Neural cell (in vitro differentiated cells): Measurements from ENCODE around the gene TSPAN15. TPM values are rescaled to one million over a fixed set of nuclear protein-coding genes. Genes with fewer than 3 reads are reported as not detected.

Experiments
- H2AFZ ChIP-seq: fragments of 200-600, 300-800 bp; sonication (generic), shearing (Covaris generic); 2 replicates; pipeline ENCODE4 v1.6.0; 2014; ENCODE audit warnings: low read depth, mild to moderate bottlenecking, antibody characterized with exemption, low read length, moderate library complexity
- H3F3A ChIP-seq: fragments of 200-600 bp; shearing (Covaris generic); 2 replicates; pipeline ENCODE4 v1.6.1; 2016; ENCODE audit warnings: mild to moderate bottlenecking, moderate library complexity, mixed read lengths, antibody characterized with exemption, low read length; ENCODE audit not compliant: insufficient read depth, poor library complexity, severe bottlenecking
- H3K27ac ChIP-seq: fragments of 200-600, 300-800 bp; sonication (generic), shearing (Covaris generic); 2 replicates; pipeline ENCODE4 v1.5.1; 2014; ENCODE audit warnings: mild to moderate bottlenecking, low read length, moderate library complexity
- H3K27me3 ChIP-seq: fragments of 300-800, 200-600 bp; sonication (generic), shearing (Covaris generic); 2 replicates; pipeline ENCODE4 v1.6.0; 2014; ENCODE audit warnings: mild to moderate bottlenecking, low read depth, low read length, moderate library complexity; ENCODE audit not compliant: insufficient read depth
- H3K36me3 ChIP-seq: fragments of 300-800, 200-600 bp; sonication (generic), shearing (Covaris generic); 2 replicates; pipeline ENCODE4 v1.5.1; 2014; ENCODE audit warnings: mild to moderate bottlenecking, antibody characterized with exemption, low read length, moderate library complexity; ENCODE audit not compliant: insufficient read depth
- H3K4me2 ChIP-seq: fragments of 300-800, 200-600 bp; sonication (generic), shearing (Covaris generic); 2 replicates; pipeline ENCODE4 v1.6.0; 2014; ENCODE audit warnings: mild to moderate bottlenecking, low read length
- H3K4me3 ChIP-seq: fragments of 300-800, 200-600 bp; sonication (generic), shearing (Covaris generic); 2 replicates; pipeline ENCODE4 v1.5.1; 2014; ENCODE audit warnings: mild to moderate bottlenecking, low read length, moderate library complexity
- H3K79me2 ChIP-seq: fragments of 200-600 bp; shearing (Covaris generic); replicated peaks from 2 replicates; pipeline ENCODE4 v1.6.0; 2014; ENCODE audit warnings: mild to moderate bottlenecking, low read length, moderate library complexity; ENCODE audit not compliant: insufficient read depth
- H3K9ac ChIP-seq: fragments of 300-800, 200-600 bp; sonication (generic), shearing (Covaris generic); 2 replicates; pipeline ENCODE4 v1.6.1; 2016; ENCODE audit warnings: mild to moderate bottlenecking, low read length, mixed read lengths
- H3K9me2 ChIP-seq: fragments of 200-600 bp; shearing (Covaris generic); 2 replicates; pipeline ENCODE4 v1.6.1; 2016; ENCODE audit warnings: mild to moderate bottlenecking, low read length, mixed read lengths; ENCODE audit not compliant: insufficient read depth
- H3K9me3 ChIP-seq: fragments of 200-600, 300-800 bp; sonication (generic), shearing (Covaris generic); 2 replicates; pipeline ENCODE4 v1.6.1; 2016; ENCODE audit warnings: mild to moderate bottlenecking, mixed run types, low read length, moderate library complexity, mixed read lengths
- H4K20me1 ChIP-seq: fragments of 200-600 bp; shearing (Covaris generic); 2 replicates; pipeline ENCODE4 v1.6.1; 2016; ENCODE audit warnings: mild to moderate bottlenecking, mixed run types; ENCODE audit not compliant: insufficient read depth
- EP300 ChIP-seq: fragments of 450-650 bp; conservative IDR thresholded peaks from 2 replicates; pipeline ENCODE4 v1.6.1; 2014; ENCODE audit warnings: antibody characterized with exemption, mild to moderate bottlenecking, moderate library complexity; ENCODE audit not compliant: poor library complexity, severe bottlenecking
- EZH2 ChIP-seq: fragments of 200-600, 300-800 bp; shearing (Covaris generic), sonication (generic); IDR thresholded peaks from 2 replicates; pipeline ENCODE4 v1.6.1; 2014; ENCODE audit warnings: antibody characterized with exemption, low read length, borderline replicate concordance, mild to moderate bottlenecking; ENCODE audit not compliant: insufficient read depth, poor library complexity, severe bottlenecking
- MXI1 ChIP-seq: fragments of 450-650 bp; conservative IDR thresholded peaks from 2 replicates; pipeline ENCODE4 v1.6.1; 2014; ENCODE audit warnings: antibody characterized with exemption, mild to moderate bottlenecking; ENCODE audit not compliant: poor library complexity, severe bottlenecking
- POLR2AphosphoS5 ChIP-seq: IDR thresholded peaks from 2 replicates; pipeline ENCODE4 v1.6.1; 2012
- RAD21 ChIP-seq: fragments of 450-650 bp; conservative IDR thresholded peaks from 2 replicates; pipeline ENCODE4 v1.6.1; 2014; ENCODE audit warnings: antibody characterized with exemption, mild to moderate bottlenecking, moderate library complexity
- SMC3 ChIP-seq: fragments of 450-650 bp; conservative IDR thresholded peaks from 2 replicates; pipeline ENCODE4 v1.6.1; 2014; ENCODE audit warnings: antibody characterized with exemption, mild to moderate bottlenecking, moderate library complexity; ENCODE audit not compliant: poor library complexity
- TAF1 ChIP-seq: IDR thresholded peaks from 2 replicates; pipeline ENCODE4 v1.6.1; 2012; ENCODE audit warnings: low read depth
- polyA plus RNA-seq: library from polyadenylated mRNA; depleted of rRNA; stranded (reverse); fragments of >200 nt; gene quantifications from 2 replicates; pipeline ENCODE4 v1.2.3, GENCODE V29; 2014
- TF ChIP-seq, protein P1 (sequence below): fragments of 450-650 bp; IDR thresholded peaks from 2 replicates; pipeline ENCODE4 v1.5.1; 2014; ENCODE audit warnings: antibody characterized with exemption, mild to moderate bottlenecking, moderate library complexity; ENCODE audit not compliant: poor library complexity, severe bottlenecking
- TF ChIP-seq, protein P2 (sequence below): IDR thresholded peaks from 2 replicates; pipeline ENCODE4 v1.6.1; 2012; ENCODE audit warnings: borderline replicate concordance

TSPAN15 gene
- polyA plus RNA-seq, 1 donor from 2014 or later = 1.2 TPM

DNA sequence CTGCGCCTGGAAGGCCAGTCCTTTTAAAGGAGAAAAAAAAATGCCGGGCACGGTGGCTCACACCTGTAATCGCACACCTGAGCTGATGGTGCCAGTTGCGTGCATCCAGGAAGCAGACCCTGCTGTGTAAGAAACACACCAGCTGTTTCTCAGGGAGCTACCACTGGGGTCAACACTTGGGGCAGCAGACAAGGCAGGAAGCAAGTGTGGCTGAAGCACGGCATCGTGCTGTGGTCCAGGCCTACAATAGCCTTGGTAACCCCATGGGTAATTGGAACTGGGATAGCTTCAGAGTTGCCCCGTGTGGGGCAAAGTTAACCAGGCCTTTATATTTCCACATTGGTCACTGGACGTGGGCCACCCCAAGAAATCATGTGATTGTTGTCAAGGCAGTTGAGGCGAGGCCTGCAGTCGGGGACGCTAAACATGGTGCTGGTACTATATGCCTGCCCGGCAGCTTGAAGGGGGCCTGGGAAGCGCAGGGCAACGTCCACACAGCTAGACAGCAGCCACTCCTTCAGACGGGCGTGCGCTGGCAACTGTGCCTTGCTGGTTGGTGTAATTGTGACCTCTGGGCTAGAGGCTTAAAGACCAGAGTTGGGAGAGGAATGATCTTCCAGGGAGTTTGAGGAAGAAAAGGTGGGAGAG is 32.0 kb upstream of the TSPAN15 start:
- no peaks in the 10 kb centered on the region for H3K9me3 ChIP-seq
- TF ChIP-seq, protein P1, sequence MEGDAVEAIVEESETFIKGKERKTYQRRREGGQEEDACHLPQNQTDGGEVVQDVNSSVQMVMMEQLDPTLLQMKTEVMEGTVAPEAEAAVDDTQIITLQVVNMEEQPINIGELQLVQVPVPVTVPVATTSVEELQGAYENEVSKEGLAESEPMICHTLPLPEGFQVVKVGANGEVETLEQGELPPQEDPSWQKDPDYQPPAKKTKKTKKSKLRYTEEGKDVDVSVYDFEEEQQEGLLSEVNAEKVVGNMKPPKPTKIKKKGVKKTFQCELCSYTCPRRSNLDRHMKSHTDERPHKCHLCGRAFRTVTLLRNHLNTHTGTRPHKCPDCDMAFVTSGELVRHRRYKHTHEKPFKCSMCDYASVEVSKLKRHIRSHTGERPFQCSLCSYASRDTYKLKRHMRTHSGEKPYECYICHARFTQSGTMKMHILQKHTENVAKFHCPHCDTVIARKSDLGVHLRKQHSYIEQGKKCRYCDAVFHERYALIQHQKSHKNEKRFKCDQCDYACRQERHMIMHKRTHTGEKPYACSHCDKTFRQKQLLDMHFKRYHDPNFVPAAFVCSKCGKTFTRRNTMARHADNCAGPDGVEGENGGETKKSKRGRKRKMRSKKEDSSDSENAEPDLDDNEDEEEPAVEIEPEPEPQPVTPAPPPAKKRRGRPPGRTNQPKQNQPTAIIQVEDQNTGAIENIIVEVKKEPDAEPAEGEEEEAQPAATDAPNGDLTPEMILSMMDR = no peak
- TF ChIP-seq SMC3 (no peak), TAF1 (no peak), POLR2AphosphoS5 (no peak)
- no peak overlapping the region for H2AFZ ChIP-seq

DNA sequence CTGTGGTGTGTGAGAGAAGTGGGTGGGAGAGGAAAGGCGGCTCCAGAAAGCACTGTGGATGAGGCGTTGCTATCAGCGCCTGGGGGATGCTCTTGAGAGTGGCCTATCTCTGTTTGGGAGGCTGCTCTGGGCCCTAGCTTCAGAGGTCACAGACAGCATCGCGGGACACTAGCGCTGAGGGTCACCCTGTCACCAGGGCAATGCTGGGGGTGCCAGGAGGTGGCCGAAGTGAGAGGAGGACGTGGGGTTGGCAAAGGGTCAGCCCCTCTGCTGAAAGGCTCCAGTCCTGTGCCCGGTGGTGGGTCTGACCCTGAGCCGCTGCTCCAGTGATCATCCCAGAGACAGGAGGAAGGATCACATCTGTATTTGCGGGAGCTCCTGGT is 31.5 kb upstream of the TSPAN15 start:
- H3K4me3 ChIP-seq = no peak overlapping the region
- H3K9me2 ChIP-seq = no peaks in the 10 kb centered on the region
- H3K27ac ChIP-seq = no peak overlapping the region
- no peaks in the 10 kb centered on the region for H3K9me3 ChIP-seq
- no peak overlapping the region for H2AFZ ChIP-seq
- H3K27me3 ChIP-seq = no peaks in the 10 kb centered on the region
- no peak overlapping the region for H3K9ac ChIP-seq
- TF ChIP-seq EZH2 (no peak), EP300 (no peak), POLR2AphosphoS5 (no peak), MXI1 (no peak), TAF1 (no peak), RAD21 (no peak), SMC3 (no peak)
- TF ChIP-seq, protein P1 = no peak
- TF ChIP-seq, protein P2, sequence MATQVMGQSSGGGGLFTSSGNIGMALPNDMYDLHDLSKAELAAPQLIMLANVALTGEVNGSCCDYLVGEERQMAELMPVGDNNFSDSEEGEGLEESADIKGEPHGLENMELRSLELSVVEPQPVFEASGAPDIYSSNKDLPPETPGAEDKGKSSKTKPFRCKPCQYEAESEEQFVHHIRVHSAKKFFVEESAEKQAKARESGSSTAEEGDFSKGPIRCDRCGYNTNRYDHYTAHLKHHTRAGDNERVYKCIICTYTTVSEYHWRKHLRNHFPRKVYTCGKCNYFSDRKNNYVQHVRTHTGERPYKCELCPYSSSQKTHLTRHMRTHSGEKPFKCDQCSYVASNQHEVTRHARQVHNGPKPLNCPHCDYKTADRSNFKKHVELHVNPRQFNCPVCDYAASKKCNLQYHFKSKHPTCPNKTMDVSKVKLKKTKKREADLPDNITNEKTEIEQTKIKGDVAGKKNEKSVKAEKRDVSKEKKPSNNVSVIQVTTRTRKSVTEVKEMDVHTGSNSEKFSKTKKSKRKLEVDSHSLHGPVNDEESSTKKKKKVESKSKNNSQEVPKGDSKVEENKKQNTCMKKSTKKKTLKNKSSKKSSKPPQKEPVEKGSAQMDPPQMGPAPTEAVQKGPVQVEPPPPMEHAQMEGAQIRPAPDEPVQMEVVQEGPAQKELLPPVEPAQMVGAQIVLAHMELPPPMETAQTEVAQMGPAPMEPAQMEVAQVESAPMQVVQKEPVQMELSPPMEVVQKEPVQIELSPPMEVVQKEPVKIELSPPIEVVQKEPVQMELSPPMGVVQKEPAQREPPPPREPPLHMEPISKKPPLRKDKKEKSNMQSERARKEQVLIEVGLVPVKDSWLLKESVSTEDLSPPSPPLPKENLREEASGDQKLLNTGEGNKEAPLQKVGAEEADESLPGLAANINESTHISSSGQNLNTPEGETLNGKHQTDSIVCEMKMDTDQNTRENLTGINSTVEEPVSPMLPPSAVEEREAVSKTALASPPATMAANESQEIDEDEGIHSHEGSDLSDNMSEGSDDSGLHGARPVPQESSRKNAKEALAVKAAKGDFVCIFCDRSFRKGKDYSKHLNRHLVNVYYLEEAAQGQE = no peak
- H3K36me3 ChIP-seq = no peaks in the 10 kb centered on the region
- no peak overlapping the region for H3K4me2 ChIP-seq
- no peaks in the 10 kb centered on the region for H3F3A ChIP-seq
- no peaks in the 10 kb centered on the region for H4K20me1 ChIP-seq
- H3K79me2 ChIP-seq = no peaks in the 10 kb centered on the region

More for the DNA sequence above, 32.0 kb upstream of the TSPAN15 start:
- Histone ChIP-seq H3K36me3 (no peaks in the 10 kb centered on the region), H3F3A (no peaks in the 10 kb centered on the region), H4K20me1 (no peaks in the 10 kb centered on the region), H3K4me2 (no peak overlapping the region), H3K9ac (no peak overlapping the region), H3K79me2 (no peaks in the 10 kb centered on the region), H3K9me2 (no peaks in the 10 kb centered on the region), H3K27ac (no peak overlapping the region), H3K27me3 (no peaks in the 10 kb centered on the region), H3K4me3 (no peak overlapping the region)
